HG03460 (cell line): ENCODE measurements around the gene E2F7.

Source experiments
- ATAC-seq: cut with Tn5 transposase; IDR thresholded peaks from one replicate; pipeline ENCODE4 v1.9.1; 2021; ENCODE audit not compliant: unreplicated experiment

E2F7 gene

DNA sequence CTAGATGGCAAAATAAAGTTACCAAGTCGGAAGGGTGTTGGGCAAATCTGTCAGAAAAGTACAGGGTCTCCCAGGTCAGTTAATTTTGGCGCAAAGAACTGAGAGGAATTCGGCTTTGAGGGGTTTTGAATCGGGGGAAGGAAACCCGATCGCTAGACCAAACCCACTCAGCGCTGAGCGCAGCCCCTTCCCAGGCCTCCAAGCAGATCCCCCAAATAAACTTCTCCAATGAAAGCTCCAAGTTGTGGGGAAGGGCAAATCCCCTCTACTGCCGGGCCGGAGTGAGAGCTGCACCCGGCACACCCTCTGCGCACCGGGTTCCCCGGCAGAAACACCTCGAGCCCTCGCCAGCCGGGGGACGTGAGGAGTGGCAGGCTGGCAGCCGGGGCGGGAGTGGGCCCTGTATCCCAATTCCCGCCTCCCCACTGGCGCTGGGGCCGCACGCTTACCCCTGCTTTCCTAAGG, 441 bp downstream of the E2F7 start:
- ATAC-seq = peak; percentile 5

DNA sequence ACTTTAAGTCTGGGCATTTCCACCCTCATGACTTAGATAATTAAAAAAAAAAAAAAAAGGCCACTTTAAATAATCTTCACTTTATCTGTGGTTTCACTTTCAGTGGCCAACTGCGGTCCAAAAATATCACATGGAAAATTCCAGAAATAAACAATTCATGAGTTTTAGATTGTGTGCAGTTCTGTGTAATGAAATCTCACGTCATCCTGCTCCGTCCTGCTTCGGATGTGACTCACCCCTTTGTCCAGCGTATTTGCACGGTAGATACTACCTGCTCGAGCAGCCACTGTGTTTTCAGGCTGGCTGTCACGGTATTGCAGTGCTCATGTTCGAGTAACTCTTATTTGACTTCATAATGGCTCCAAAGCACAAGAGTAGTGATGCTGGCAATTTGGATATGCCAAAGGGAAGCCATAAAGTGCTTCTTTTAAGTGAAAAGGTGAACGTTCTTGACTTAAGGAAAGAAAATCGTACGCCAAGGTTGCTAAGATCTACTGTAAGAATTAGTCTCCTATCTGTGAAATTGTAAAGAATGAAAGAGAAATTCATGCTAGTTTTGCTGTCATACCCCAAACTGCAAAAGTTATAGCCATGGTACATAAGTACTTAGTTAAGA, 2.4 kb downstream of the E2F7 start:
- ATAC-seq = peak; percentile 29

DNA sequence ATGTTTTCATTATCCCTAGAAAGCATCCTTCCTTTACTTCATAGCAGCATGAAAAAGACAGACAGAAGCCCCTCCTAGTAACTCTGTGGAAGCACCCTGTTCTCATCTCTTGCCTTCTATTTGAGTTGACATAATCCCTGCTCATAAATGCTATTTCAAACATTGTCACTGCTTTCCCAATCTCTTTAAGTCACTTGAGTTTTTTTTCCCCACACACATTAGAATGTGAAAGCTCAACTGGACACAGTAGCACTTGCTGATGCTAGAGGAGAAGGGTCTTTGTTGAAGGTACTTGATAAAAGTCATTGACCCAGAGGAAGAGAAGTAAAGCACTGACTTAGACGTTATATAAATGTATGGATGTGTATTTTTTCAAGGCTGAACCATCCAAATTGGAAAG, 3.0 kb downstream of the E2F7 start:
- no peak for ATAC-seq

- peak; percentile 29 for ATAC-seq
Observed at GRCh38 chr12:77060883-77061240, 4.5 kb downstream of the E2F7 start.

DNA sequence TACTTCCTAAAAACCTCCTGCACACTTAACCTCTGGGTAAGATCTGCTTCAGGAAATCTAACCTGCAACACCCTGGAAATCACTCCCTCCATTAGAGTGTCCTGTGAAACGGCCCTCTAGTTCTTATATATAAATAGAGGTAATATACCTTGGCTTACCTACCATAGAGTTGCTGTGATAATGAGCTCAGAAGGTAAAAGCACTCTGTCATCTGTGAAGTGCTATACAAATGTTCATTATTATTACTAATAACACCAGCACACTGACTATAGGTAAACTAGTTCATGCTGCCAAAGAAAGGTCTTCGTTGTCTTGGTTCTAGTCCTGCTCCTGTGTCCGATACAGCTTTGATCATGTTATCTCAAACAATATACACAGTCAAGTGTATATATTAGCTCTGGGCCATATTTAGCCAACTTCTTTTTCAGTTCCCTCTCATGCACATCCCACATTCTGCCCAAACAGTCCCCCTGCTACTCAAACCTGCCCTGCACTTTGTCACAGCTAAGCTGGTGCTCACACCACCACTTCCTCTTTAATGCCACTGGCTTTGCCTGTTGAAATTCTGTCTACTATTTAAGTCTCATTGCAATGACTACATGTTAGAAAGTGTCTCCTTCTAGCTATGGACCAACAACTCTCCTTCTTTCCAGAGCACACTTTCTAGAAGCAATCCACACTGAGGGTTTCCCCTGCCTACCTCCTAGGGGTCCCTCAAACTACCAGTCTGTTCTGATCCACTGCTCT, 5.1 kb downstream of the E2F7 start:
- ATAC-seq = peak; percentile 69

GRCh38 chr12:77058740-77059139, 6.6 kb downstream of the E2F7 start:
- ATAC-seq = no peak

- no peak for ATAC-seq
Observed at GRCh38 chr12:77054851-77055250, 10.5 kb downstream of the E2F7 start.

DNA sequence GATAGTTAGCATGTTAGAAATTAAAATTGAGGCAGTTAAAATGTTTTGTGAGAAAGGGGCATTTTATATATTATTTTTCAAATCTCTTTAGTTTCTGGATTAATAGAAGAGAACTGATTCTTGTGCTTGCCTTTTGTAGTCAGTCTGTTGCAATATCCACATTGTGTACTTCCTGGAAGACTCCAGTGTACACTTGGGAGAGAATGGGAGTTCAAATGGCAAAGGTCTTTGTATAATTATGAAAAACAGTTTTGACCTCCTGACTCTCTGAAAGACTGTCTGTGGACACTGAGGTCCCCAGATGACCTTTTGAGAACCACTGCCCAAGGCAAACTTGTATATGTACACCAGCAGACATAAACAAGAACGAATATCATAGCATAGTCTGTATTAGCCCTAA, 12.1 kb downstream of the E2F7 start:
- no peak for ATAC-seq

DNA sequence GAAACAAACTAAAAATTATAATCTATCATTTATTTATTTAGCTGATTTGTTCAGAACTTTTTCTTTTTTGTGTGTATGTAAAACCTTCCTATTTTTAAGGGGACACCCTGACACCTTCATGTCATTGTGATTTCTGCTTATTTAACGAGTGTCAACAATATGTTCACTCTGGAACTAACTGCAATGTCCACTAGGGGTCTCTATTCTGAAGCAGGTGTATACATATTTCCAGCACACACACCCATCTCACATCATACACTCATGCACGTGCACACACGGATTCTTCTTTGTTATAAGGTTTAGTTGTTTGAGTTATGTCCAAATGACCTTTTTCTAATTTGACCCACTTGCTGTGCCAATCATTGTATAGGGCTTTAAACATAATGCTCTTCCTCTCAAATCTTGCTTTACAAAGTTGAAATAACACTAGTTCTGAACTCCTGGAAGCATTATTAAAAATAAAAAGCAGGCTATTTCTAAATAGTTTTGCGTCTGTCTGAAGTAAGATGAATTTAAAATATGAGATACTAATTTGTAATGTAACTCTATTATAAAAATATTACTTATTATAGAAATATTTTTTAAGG, 15.5 kb downstream of the E2F7 start:
- peak; percentile 99 for ATAC-seq

- ATAC-seq = no peak
Observed at GRCh38 chr12:77047341-77048109, 17.8 kb downstream of the E2F7 start.

DNA sequence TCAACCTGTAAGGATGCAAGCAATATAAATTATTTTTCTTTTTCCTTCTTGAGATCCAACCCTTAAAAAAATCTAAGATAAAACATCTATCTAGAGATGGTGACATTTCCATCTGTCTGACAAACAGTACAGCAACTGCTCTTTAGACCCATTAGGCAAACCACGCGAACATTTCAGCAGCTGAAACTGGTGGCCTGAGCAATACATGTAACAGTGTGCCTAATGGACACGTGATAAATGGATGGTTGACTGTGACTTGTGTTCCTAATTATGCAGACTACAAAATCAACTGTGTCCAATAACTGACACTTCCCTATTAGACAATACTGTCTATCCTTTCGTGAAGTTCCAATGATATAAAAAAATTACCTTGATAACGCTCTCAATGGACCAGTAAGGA, 18.9 kb downstream of the E2F7 start:
- ATAC-seq = no peak

DNA sequence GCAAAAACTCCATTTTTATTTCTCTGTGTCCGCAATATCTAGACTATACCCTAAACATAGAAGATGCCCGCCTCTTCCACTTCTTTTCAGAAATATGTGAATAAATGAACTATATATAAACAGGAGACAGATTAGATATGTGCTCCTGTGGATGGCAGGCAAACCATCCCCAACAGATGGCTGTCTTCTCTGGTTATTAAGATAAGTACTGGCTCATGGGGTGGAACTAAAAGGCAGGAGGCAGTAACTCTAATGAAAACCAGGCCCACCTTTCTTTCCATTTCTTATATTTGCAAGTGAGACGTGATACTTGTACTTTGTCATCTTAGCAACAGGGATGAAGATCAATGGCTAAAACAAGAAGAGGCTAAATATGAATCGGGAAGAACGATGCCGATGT, 20.2 kb downstream of the E2F7 start:
- no peak for ATAC-seq

- ATAC-seq = no peak
Observed at GRCh38 chr12:77044721-77045120, 20.6 kb downstream of the E2F7 start.

- no peak for ATAC-seq
Observed at GRCh38 chr12:77042833-77043232, 22.5 kb downstream of the E2F7 start.

GRCh38 chr12:77040231-77040630, 25.1 kb downstream of the E2F7 start:
- no peak for ATAC-seq

DNA sequence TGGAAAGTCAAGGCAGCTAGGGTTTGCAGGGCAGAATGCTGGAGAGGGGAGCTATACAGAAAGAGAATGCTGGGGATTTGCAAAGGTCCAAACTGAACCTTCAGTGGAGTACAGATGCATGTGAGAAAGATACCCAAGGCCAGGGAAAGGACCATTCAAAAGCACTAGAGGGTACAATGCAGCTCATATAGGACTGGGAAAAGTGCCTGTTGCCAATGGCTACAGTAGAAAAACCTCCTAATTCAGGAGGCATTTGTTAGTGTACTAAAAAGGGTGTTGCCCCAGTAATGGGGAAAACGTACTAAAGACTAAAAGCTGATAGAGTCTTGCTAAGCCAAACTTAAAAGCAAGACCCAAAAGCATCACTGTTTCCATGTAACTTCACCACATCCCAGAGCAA, 30.1 kb downstream of the E2F7 start:
- ATAC-seq = no peak

- ATAC-seq = no peak
Observed at GRCh38 chr12:77033658-77034536, 31.5 kb downstream of the E2F7 start.

DNA sequence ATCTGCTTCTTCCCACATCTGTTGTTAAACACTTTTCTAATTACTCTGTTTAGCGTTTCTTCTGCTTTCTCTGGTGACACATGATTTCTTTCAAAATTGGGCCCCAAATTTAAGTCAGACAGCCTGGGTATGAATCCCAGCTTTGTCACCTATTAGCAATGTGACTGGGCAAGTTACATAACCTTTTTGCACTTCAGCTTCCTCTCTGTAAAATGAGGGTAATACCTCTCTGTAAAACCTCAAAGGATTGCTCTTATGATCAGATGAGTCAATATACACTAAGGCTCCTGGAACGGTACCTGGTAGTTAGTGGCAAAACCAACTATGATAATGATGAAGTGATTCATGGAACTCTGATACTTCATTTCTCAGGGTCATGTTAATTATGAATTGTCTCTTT, 33.0 kb downstream of the E2F7 start:
- no peak for ATAC-seq

GRCh38 chr12:77031745-77032144, 33.6 kb downstream of the E2F7 start:
- ATAC-seq = no peak

DNA sequence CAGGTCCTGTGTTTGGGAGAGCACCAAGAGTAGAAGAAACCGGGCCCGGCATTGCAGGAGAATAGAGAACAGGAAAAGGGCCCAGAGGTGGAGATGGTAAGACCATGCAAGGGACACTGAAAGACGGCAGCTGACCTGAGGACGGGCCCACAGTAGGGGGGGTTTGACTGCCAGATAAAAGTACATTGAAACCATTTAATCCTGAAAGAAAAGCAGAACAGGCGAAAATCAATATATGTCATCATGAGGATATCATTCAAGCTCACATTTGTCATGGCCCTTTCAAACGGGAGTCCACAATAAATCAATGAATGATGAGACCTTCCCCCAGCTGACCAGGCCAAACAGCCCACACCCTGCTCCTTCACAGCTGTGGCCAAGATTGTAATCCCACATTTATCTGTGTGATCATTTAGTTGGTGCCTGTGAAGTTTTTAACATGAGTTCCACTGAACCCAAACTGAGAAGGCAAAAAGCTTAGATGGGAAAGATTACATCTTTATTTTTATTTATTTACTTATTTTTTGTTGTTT, 39.5 kb downstream of the E2F7 start:
- ATAC-seq = no peak
